ENCODE results near the gene NRXN3.

NRXN3 gene

DNA sequence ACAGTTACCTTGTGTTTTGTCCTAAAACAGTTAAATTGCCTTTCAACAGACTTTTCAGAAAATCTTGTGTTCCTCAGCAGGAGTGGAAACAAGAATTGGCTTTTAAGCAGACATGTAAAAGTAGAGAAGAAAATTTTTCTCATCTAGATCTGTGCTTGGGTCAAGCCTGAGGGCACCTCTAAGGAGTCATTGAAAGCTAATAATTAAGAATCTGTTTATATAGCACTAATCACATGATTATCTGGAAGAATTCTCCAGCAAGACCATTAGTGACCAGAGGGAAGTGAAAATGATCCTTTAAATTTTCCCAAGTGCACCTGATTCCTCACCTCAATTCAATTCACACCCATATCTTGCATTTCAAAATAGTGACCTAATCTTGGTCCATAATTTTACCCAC is 1746.1 kb downstream of the NRXN3 start:
- no peak for TF ChIP-seq ZNF266 (tag by site-specific recombination; IDR thresholded peaks at IDR 0.05; ENCODE audit: low read depth)
- TF ChIP-seq ZNF37A (tag by site-specific recombination; IDR thresholded peaks at IDR 0.05) = no peak
- no peak for TF ChIP-seq ZNF501 (tag by site-specific recombination; IDR thresholded peaks at IDR 0.05)
- no peak for TF ChIP-seq ZFP37 (tag by site-specific recombination; IDR thresholded peaks at IDR 0.05)
- TF ChIP-seq ZNF157 (tag by site-specific recombination; IDR thresholded peaks at IDR 0.05) = no peak
- no peak for TF ChIP-seq WT1 (tag by site-specific recombination; IDR thresholded peaks at IDR 0.05)
- TF ChIP-seq KLF17 (tag by site-specific recombination; IDR thresholded peaks at IDR 0.05) = no peak
- no peak for TF ChIP-seq ZNF18 (tag by site-specific recombination; IDR thresholded peaks at IDR 0.05)
- no peak for TF ChIP-seq INSM2 (tag by site-specific recombination; IDR thresholded peaks at IDR 0.05)
- TF ChIP-seq ZBTB21 (tag by site-specific recombination; IDR thresholded peaks at IDR 0.05) = no peak
- TF ChIP-seq ZBTB10 (tag by site-specific recombination; IDR thresholded peaks at IDR 0.05) = no peak
- no peak for TF ChIP-seq ZNF585B (tag by site-specific recombination; IDR thresholded peaks at IDR 0.05)
- no peaks in the 10 kb centered on the region for H3K36me3 ChIP-seq (ENCODE audit: control insufficient read depth in 2 of 2, insufficient read depth in 1 of 2, low read length in 2 of 2)
- ChIA-PET CTCF (interaction anchor here (0.7 kb wide), 1 partner anchor 983 kb away, joined by 3 read pairs; no protein-coding TSS in a partner anchor), POLR2A (no interaction called here)
- no peaks in the 10 kb centered on the region for H3K4me1 ChIP-seq (ENCODE audit: control insufficient read depth, insufficient read depth, low read length)
- no peak overlapping the region for H3K27ac ChIP-seq (ENCODE audit: extremely low read depth, low read depth, low read length)
- H3K9me3 ChIP-seq (ENCODE audit: control insufficient read depth, insufficient read depth, low read depth, low read length) = no peaks in the 10 kb centered on the region
- no peak overlapping the region for H3K4me3 ChIP-seq (ENCODE audit: low read depth, low read length)

DNA sequence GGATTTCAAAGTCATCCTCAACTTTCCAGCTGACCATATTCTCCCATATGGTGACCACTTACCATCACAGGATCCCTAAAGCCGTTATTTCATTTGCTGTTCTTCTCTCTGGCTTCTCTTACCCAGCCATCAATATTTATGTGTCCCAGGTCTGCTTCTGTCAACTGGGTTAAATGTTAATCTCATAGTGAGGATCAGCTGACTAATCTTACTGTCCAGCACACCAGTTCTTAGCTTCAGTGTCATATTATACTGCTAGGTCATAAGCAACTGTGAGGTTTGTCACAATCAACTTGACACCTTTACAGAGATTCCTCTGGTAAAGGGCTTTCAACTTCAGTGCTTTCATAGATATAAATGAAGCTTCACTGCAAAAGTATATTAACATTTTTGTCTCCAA is 1746.7 kb downstream of the NRXN3 start:
- Histone ChIP-seq H3K27ac (ENCODE audit: extremely low read depth, low read depth, low read length) (no peak overlapping the region), H3K4me3 (ENCODE audit: low read depth, low read length) (no peak overlapping the region), H3K4me1 (ENCODE audit: control insufficient read depth, insufficient read depth, low read length) (no peaks in the 10 kb centered on the region), H3K9me3 (ENCODE audit: control insufficient read depth, insufficient read depth, low read depth, low read length) (no peaks in the 10 kb centered on the region), H3K36me3 (ENCODE audit: control insufficient read depth in 2 of 2, insufficient read depth in 1 of 2, low read length in 2 of 2) (no peaks in the 10 kb centered on the region)
- no peak for TF ChIP-seq INSM2 (tag by site-specific recombination; IDR thresholded peaks at IDR 0.05)
- no peak for TF ChIP-seq ZNF138 (tag by site-specific recombination; IDR thresholded peaks at IDR 0.05; ENCODE audit: borderline replicate concordance)
- no peak for TF ChIP-seq IKZF3 (tag by site-specific recombination; IDR thresholded peaks at IDR 0.05)
- TF ChIP-seq ZNF292 (tag by site-specific recombination; IDR thresholded peaks at IDR 0.05; ENCODE audit: borderline replicate concordance, low read depth) = no peak
- CTCF ChIA-PET = no interaction called here
- POLR2A ChIA-PET = no interaction called here
